GM23338 (cell line): ENCODE data around the gene KCTD21.

Experiments used
- CTCF ChIP-seq, 2 experiments: fragments of 200-600 bp in 1 of 2; sonication (generic) in 1 of 2; conservative IDR thresholded peaks; 2 replicates each; pipeline versions ENCODE4 v1.5.1 to v1.6.1; 2016 to 2017; ENCODE audit warnings: antibody characterized with exemption in 2 of 2, low read depth in 2 of 2, mild to moderate bottlenecking in 2 of 2, moderate library complexity in 1 of 2
- EZH2 ChIP-seq: fragments of 200-600 bp; sonication (generic); IDR thresholded peaks from one replicate; pipeline ENCODE4 v1.8.0; 2017; ENCODE audit warnings: antibody characterized with exemption, mild to moderate bottlenecking, low read depth; ENCODE audit not compliant: unreplicated experiment
- POLR2AphosphoS5 ChIP-seq: IDR thresholded peaks from 2 replicates; pipeline ENCODE4 v1.6.1; 2016; ENCODE audit warnings: antibody characterized with exemption, low read depth
- REST ChIP-seq: IDR thresholded peaks from one replicate; pipeline ENCODE4 v1.6.1; 2018; ENCODE audit warnings: antibody characterized with exemption; ENCODE audit not compliant: unreplicated experiment

DNA sequence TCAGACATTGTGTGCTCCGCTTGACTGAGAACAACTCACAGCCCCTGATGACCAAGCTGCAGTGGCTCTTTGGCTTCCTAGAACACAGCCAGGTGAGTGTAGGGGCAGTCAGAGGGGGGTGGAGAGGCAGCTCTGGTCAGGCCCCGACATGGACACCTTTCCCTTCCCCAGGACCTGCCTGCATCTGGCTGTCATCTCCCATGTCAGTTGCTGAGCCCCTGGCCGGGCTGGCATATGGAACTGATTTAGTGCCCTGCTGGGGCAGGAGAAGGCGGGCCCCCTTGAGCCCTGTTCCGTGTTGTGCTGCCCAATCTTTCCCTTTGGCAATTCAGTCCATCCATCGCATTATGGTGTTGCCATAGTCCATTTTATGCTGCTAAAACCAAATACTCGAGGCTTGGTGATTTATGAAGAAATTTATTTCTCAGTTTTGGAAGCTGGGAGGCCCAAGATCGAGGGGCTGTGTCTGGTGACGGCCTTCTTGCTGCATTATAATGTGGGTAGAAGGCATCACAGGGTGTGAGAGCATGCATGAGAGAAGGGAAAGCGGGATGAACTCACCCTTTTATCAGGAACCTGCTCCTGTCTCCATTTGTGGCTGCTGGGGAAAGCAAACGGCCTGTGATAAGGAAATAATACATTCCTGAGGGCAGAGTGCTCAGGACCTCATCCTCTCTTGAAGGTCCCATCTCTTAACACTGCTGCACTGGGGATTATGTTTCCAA is 19.3 kb upstream of the KCTD21 start:
- no peak for TF ChIP-seq CTCF (conservative IDR thresholded peaks at IDR 0.05; ENCODE audit: low read depth in 2 of 2)
- no peak for TF ChIP-seq POLR2AphosphoS5
- TF ChIP-seq REST: no peak
- TF ChIP-seq EZH2: no peak
